ENCODE measurements around the gene NME3. TPM values are rescaled to one million over a fixed set of nuclear protein-coding genes. Genes with fewer than 3 reads are reported as not detected.

NME3 gene
- total and polyA plus RNA-seq, 8 donors = 27.4 to 297 (median 33.1) TPM

DNA sequence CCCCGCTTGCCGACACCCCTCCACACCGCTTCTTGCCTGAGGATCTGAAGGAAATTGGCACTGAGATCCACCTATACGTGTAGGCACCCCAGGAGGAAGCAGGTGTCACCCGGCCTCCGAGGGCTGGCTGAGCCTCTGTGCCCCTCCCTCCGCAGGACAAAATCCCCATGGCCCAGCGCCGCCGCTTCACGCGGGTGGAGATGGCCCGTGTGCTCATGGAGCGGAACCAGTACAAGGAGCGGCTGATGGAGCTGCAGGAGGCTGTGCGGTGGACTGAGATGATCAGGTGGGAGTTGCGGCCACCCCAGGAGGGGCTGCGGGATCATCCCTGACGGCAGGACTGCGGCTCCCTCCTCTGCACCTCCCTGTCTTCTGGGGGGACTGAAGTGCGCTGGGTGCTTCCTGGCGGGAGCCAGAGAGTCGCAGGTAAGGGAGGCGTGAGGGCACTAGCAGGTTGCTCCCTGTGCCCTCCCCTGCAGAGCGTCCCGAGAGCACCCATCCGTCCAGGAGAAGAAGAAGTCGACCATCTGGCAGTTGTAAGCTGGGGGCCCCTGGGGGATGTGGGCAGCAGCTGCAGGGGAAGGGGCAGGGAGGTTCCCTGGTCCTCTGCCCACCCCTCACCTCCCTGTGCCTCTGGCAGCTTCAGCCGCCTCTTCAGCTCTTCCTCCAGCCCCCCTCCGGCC, 9.0 kb downstream of the NME3 start:
- TF ChIP-seq, protein P1, sequence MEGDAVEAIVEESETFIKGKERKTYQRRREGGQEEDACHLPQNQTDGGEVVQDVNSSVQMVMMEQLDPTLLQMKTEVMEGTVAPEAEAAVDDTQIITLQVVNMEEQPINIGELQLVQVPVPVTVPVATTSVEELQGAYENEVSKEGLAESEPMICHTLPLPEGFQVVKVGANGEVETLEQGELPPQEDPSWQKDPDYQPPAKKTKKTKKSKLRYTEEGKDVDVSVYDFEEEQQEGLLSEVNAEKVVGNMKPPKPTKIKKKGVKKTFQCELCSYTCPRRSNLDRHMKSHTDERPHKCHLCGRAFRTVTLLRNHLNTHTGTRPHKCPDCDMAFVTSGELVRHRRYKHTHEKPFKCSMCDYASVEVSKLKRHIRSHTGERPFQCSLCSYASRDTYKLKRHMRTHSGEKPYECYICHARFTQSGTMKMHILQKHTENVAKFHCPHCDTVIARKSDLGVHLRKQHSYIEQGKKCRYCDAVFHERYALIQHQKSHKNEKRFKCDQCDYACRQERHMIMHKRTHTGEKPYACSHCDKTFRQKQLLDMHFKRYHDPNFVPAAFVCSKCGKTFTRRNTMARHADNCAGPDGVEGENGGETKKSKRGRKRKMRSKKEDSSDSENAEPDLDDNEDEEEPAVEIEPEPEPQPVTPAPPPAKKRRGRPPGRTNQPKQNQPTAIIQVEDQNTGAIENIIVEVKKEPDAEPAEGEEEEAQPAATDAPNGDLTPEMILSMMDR (IDR thresholded peaks at IDR 0.05) = no peak
- Histone ChIP-seq H3K27me3 (no peaks in the 10 kb centered on the region), H3K27ac (no peak overlapping the region), H3K4me3 (no peak overlapping the region), H3K9me3 (no peaks in the 10 kb centered on the region), H3K4me1 (no peaks in the 10 kb centered on the region), H3K36me3 (peaks cover 0 to 53% (median 27%) of the 10 kb centered on the region in 3 donors)
- DNase-seq = peak in 1 of 6 donors; percentile 53
- 90 to 92% methylated on average over 26 to 30 of the region's 30 CpGs for WGBS, 2 donors
- intact Hi-C loops (cut with DNase I) = no loop called here
- ATAC-seq = no peak
- no peak for FAIRE-seq

- FAIRE-seq (no peak), ATAC-seq (no peak), DNase-seq (peak in 2 of 6 donors; percentile 51 to 71)
- TF ChIP-seq, protein P1 (IDR thresholded peaks at IDR 0.05) = no peak
- H3K27me3 ChIP-seq = no peaks in the 10 kb centered on the region
- peaks cover 0 to 53% (median 27%) of the 10 kb centered on the region in 3 donors for H3K36me3 ChIP-seq
- H3K27ac ChIP-seq = no peak overlapping the region
- no peaks in the 10 kb centered on the region for H3K9me3 ChIP-seq
- no peaks in the 10 kb centered on the region for H3K4me1 ChIP-seq
- H3K4me3 ChIP-seq = no peak overlapping the region
- intact Hi-C loops (cut with DNase I) = no loop called here
- WGBS, 2 donors = 92 to 96% methylated on average over 15 of the region's 15 CpGs
Measured at GRCh38 chr16:1761751-1762150, 9.6 kb downstream of the NME3 start.

GRCh38 chr16:1760911-1761310, 10.4 kb downstream of the NME3 start:
- TF ChIP-seq, protein P1 (IDR thresholded peaks at IDR 0.05) = no peak
- 92 to 94% methylated on average over 14 to 15 of the region's 15 CpGs for WGBS, 2 donors

DNA sequence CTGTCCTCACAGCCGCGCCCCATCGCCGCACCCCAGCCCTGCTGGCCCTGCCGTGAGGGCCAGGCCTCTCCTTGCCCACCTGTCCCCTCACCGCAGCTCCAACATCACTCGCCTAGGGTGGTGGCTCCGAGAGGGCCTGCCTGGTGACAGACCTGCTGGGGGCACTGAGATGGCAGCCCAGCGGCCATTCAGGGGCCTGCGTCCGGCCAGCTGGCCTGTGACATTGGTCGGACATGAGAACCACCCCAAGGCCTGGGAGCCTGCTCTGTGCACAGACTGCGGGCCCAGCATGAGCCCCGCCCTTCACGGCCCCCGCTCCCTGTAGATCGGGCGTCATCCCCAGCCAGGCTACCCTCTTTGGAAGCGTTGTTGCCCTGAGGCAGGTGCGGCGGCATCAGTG, 11.8 kb downstream of the NME3 start:
- peaks cover 0 to 32% (median 21%) of the 10 kb centered on the region in 3 donors for H3K36me3 ChIP-seq
- no peaks in the 10 kb centered on the region for H3K27me3 ChIP-seq
- no peak overlapping the region for H3K27ac ChIP-seq
- ATAC-seq (no peak), DNase-seq (peak in 2 of 6 donors; percentile 19 to 76), FAIRE-seq (no peak)
- TF ChIP-seq, protein P1 (IDR thresholded peaks at IDR 0.05) = no peak
- 96 to 99% methylated on average over 21 of the region's 21 CpGs for WGBS, 2 donors
- H3K4me3 ChIP-seq = no peak overlapping the region
- H3K4me1 ChIP-seq = no peaks in the 10 kb centered on the region
- H3K9me3 ChIP-seq = no peaks in the 10 kb centered on the region
- intact Hi-C loops (cut with DNase I) = no loop called here

More at GRCh38 chr16:1760911-1761310, 10.4 kb downstream of the NME3 start:
- H3K27ac ChIP-seq = no peak overlapping the region
- intact Hi-C loops (cut with DNase I) = no loop called here
- no peaks in the 10 kb centered on the region for H3K9me3 ChIP-seq
- H3K27me3 ChIP-seq = no peaks in the 10 kb centered on the region
- no peak overlapping the region for H3K4me3 ChIP-seq
- no peak for DNase-seq
- no peaks in the 10 kb centered on the region for H3K4me1 ChIP-seq
- H3K36me3 ChIP-seq = peaks cover 0 to 46% (median 27%) of the 10 kb centered on the region in 3 donors
- ATAC-seq = no peak
- FAIRE-seq = no peak

DNA sequence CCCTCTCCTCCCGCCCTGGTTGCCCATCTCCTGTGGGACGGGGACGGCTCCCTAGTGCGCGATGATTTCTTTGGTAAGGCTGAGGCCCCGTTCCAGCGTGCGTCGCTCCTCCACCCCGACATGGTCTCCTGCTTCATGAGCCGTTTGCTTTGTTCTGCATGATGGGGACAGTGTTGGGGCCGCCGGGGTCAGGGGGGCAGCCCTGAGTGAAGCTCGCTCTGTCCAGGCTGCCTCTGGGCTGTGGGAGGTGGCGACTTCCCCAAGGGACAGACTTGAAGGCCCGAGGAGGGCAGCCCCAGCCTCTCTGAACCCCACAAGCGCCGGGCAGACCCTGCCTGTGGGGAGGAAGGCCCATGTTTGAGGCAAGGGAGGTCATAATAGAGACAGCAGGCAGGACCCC, 12.4 kb downstream of the NME3 start:
- Histone ChIP-seq H3K4me3 (no peak overlapping the region), H3K36me3 (peaks cover 0 to 33% (median 17%) of the 10 kb centered on the region in 3 donors), H3K4me1 (no peaks in the 10 kb centered on the region), H3K27me3 (no peaks in the 10 kb centered on the region), H3K27ac (no peak overlapping the region), H3K9me3 (no peaks in the 10 kb centered on the region)
- intact Hi-C loops (cut with DNase I) = no loop called here
- DNase-seq (peak in 1 of 6 donors; percentile 45), ATAC-seq (no peak), FAIRE-seq (no peak)
- WGBS, 2 donors = 92% methylated on average over 18 of the region's 18 CpGs
- TF ChIP-seq, protein P1 (IDR thresholded peaks at IDR 0.05) = no peak
